SU-DHL-6 (cell line): ENCODE results near the gene RAB38.

Experiments
- H2AFZ ChIP-seq: fragments of 200-600 bp; sonication (generic); 2 replicates; pipeline ENCODE4 v1.6.1; 2014; ENCODE audit warnings: low read depth, mild to moderate bottlenecking, moderate library complexity, mixed read lengths, antibody characterized with exemption, low read length; ENCODE audit not compliant: severe bottlenecking
- H3F3A ChIP-seq: fragments of 200-600 bp; shearing (Covaris generic); 2 replicates; pipeline ENCODE4 v1.6.0; 2016; ENCODE audit warnings: antibody characterized with exemption, mild to moderate bottlenecking; ENCODE audit not compliant: insufficient read depth
- H3K27ac ChIP-seq: fragments of 200-600 bp; sonication (generic); 2 replicates; pipeline ENCODE4 v1.5.1; 2016; ENCODE audit warnings: low read depth, mild to moderate bottlenecking, low read length, moderate library complexity, mixed read lengths
- H3K27me3 ChIP-seq: fragments of 200-600 bp; sonication (generic), shearing (Covaris generic); 2 replicates; pipeline ENCODE4 v1.6.0; 2014; ENCODE audit warnings: mild to moderate bottlenecking, low read length
- H3K36me3 ChIP-seq: fragments of 200-600 bp; sonication (generic); 2 replicates; pipeline ENCODE4 v1.6.1; 2014; ENCODE audit warnings: mild to moderate bottlenecking, low read length, mixed read lengths
- H3K4me2 ChIP-seq: fragments of 300-600, 200-600 bp; shearing (Covaris generic), sonication (generic); 2 replicates; pipeline ENCODE4 v1.6.0; 2014; ENCODE audit warnings: low read length, low read depth, mild to moderate bottlenecking; ENCODE audit not compliant: poor library complexity, severe bottlenecking
- H3K4me3 ChIP-seq: fragments of 200-600 bp; sonication (generic); 2 replicates; pipeline ENCODE4 v1.5.1; 2014; ENCODE audit warnings: antibody characterized with exemption, low read length, mild to moderate bottlenecking, mixed read lengths; ENCODE audit not compliant: insufficient read depth, poor library complexity, severe bottlenecking
- H3K79me2 ChIP-seq: fragments of 200-600 bp; sonication (generic); 2 replicates; pipeline ENCODE4 v1.6.1; 2014; ENCODE audit warnings: mild to moderate bottlenecking, low read length, moderate library complexity; ENCODE audit not compliant: insufficient read depth
- H3K9ac ChIP-seq: fragments of 200-600 bp; sonication (generic); 2 replicates; pipeline ENCODE4 v1.7.0; 2014; ENCODE audit warnings: mild to moderate bottlenecking, low read length
- H3K9me2 ChIP-seq: fragments of 200-600 bp; sonication (generic); replicated peaks from 2 replicates; pipeline ENCODE4 v1.6.1; 2014; ENCODE audit warnings: low read length; ENCODE audit not compliant: insufficient read depth
- H3K9me3 ChIP-seq: fragments of 200-600 bp; sonication (generic); 2 replicates; pipeline ENCODE4 v1.6.1; 2014; ENCODE audit warnings: low read length, mixed read lengths; ENCODE audit not compliant: insufficient read depth
- H4K20me1 ChIP-seq: fragments of 200-600 bp; sonication (generic); 2 replicates; pipeline ENCODE4 v1.6.1; 2014; ENCODE audit warnings: low read depth, mild to moderate bottlenecking, antibody characterized with exemption, low read length, moderate library complexity, mixed read lengths
- EZH2phosphoT487 ChIP-seq: fragments of 200-600 bp; sonication (generic), shearing (Covaris generic); conservative IDR thresholded peaks from 2 replicates; pipeline ENCODE4 v1.6.1; 2018; ENCODE audit warnings: mild to moderate bottlenecking, antibody characterized with exemption, low read length, moderate library complexity, mixed read lengths
- TF ChIP-seq, protein P1 (sequence below): fragments of 200-600 bp; sonication (generic); IDR thresholded peaks from one replicate; pipeline ENCODE4 v1.5.1; 2017; ENCODE audit warnings: antibody characterized with exemption, mild to moderate bottlenecking, low read length, moderate library complexity; ENCODE audit not compliant: insufficient read depth, poor library complexity, severe bottlenecking

Gene RAB38

DNA sequence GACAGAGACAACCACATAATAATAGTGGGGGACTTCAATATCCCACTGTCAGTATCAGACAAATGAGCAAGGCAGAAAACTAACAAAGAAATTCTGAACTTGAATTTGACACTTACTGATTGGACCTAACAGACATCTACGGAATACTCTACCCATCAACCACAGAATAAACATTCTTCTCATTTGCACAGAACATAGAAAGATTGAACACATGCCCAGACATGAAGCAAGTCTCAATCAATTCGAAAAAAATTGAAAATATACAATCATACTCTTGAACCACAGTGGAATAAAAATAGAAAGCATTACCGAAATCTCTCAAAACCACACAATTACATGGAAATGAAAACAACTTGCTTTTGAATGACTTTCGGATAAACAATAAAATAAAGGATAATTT is 17.9 kb downstream of the RAB38 start:
- H2AFZ ChIP-seq: no peak overlapping the region
- no peak overlapping the region for H3K27ac ChIP-seq
- H3K9me3 ChIP-seq: no peaks in the 10 kb centered on the region
- H3K4me2 ChIP-seq: no peak overlapping the region
- H3K27me3 ChIP-seq: no peaks in the 10 kb centered on the region
- no peaks in the 10 kb centered on the region for H3K9me2 ChIP-seq
- H4K20me1 ChIP-seq: no peaks in the 10 kb centered on the region
- no peak overlapping the region for H3K9ac ChIP-seq
- no peak for TF ChIP-seq EZH2phosphoT487
- TF ChIP-seq, protein P1, sequence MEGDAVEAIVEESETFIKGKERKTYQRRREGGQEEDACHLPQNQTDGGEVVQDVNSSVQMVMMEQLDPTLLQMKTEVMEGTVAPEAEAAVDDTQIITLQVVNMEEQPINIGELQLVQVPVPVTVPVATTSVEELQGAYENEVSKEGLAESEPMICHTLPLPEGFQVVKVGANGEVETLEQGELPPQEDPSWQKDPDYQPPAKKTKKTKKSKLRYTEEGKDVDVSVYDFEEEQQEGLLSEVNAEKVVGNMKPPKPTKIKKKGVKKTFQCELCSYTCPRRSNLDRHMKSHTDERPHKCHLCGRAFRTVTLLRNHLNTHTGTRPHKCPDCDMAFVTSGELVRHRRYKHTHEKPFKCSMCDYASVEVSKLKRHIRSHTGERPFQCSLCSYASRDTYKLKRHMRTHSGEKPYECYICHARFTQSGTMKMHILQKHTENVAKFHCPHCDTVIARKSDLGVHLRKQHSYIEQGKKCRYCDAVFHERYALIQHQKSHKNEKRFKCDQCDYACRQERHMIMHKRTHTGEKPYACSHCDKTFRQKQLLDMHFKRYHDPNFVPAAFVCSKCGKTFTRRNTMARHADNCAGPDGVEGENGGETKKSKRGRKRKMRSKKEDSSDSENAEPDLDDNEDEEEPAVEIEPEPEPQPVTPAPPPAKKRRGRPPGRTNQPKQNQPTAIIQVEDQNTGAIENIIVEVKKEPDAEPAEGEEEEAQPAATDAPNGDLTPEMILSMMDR: no peak
- no peaks in the 10 kb centered on the region for H3K79me2 ChIP-seq
- no peaks in the 10 kb centered on the region for H3F3A ChIP-seq
- no peak overlapping the region for H3K4me3 ChIP-seq
- H3K36me3 ChIP-seq: no peaks in the 10 kb centered on the region

DNA sequence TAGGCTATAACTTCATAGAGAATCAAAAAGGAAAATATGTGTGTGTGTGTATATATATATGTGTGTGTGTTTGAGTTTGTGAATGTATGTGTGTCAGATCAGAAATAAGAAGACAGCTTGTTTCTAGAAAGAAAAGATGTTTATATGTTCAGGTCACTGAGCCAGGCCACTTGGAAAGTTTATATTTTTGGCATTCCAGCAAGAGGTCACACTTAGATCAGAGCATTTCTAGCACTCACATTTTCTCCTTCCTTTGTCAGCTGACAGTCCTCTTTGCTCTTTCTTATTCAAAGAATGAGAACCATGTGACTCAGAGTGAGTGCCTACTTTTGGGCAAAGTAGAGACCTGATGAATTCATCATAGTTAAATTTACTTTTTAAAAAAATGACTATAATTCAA is 22.9 kb downstream of the RAB38 start:
- Histone ChIP-seq H4K20me1 (no peaks in the 10 kb centered on the region), H3K79me2 (no peaks in the 10 kb centered on the region), H3K9me2 (no peaks in the 10 kb centered on the region), H2AFZ (no peak overlapping the region), H3K9me3 (no peaks in the 10 kb centered on the region), H3K36me3 (no peaks in the 10 kb centered on the region), H3K4me3 (no peak overlapping the region), H3F3A (no peaks in the 10 kb centered on the region), H3K9ac (no peak overlapping the region), H3K27me3 (no peaks in the 10 kb centered on the region), H3K27ac (no peak overlapping the region), H3K4me2 (no peak overlapping the region)
- no peak for TF ChIP-seq EZH2phosphoT487
- TF ChIP-seq, protein P1: no peak

DNA sequence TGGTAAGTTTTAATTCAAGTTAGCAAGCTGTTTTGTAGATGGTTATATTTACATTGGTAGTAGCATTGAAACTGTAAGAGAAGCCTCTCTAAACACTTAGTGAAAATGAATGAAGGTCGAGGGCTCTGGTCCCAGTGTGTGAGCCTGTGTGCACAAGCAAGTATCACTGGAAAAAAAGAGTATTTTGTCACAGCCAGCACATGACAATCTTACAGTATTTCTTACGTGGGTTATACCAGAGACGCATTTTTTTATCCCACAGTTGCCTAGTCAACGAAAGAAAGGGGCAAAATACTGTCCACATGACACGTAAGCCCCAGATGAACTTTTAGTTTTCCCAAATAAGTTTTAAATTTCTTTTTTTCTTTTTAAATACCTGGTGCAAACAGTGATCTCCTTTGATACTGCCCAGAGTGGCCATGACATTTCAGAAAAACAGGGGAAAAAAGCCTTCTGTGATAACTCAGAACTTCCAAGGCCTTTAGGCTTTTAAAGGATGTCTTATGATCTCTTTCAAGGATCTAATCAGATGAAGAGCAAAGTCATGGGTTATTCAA is 23.5 kb downstream of the RAB38 start:
- Histone ChIP-seq H3K9ac (no peak overlapping the region), H3K27me3 (no peaks in the 10 kb centered on the region), H3K36me3 (no peaks in the 10 kb centered on the region), H3K79me2 (no peaks in the 10 kb centered on the region), H2AFZ (no peak overlapping the region), H3K4me2 (no peak overlapping the region), H3F3A (no peaks in the 10 kb centered on the region), H3K4me3 (no peak overlapping the region), H3K9me3 (no peaks in the 10 kb centered on the region), H4K20me1 (no peaks in the 10 kb centered on the region), H3K27ac (no peak overlapping the region), H3K9me2 (no peaks in the 10 kb centered on the region)
- no peak for TF ChIP-seq EZH2phosphoT487
- TF ChIP-seq, protein P1: no peak
